ENCODE measurements around the gene EVX2. TPM values are rescaled to one million over a fixed set of nuclear protein-coding genes. Genes with fewer than 3 reads are reported as not detected.

Gene EVX2
- polyA plus RNA-seq, 1 donor from 2014 or later, result not detected

DNA sequence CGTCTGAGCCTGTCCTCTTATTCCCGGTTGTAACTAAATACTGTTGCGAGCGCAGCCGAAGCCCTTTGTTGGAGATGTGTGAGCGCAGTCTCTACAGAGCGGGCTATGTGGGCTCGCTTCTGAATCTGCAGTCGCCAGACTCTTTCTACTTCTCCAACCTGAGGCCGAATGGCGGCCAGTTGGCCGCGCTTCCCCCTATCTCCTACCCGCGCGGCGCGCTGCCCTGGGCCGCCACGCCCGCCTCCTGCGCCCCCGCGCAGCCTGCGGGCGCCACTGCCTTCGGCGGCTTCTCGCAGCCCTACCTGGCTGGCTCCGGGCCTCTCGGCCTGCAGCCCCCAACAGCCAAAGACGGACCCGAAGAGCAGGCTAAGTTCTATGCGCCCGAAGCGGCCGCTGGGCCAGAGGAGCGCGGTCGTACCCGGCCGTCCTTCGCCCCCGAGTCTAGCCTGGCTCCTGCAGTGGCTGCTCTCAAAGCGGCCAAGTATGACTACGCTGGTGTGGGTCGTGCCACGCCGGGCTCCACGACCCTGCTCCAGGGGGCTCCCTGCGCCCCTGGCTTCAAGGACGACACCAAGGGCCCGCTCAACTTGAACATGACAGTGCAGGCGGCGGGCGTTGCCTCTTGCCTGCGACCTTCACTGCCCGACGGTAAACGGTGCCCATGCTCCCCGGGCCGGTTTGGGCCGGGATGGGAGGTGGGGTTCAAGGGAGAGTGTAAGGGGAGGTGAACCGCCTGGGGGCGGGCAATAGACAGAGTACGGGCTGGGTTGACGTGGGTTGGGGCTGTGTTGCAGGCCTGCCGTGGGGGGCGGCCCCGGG lies 16.2 kb upstream of the EVX2 start, which contains the start of gene HOXD12:
Gene HOXD12 (plus strand): TSS at position 68 of the 819 bp plus-strand sequence. CDS start 7 bp downstream, at position 75.
- peaks cover 100% of the 10 kb centered on the region for H3K27me3 ChIP-seq (ENCODE audit: insufficient read depth, low read depth, low read length)
- peaks cover 7% of the 10 kb centered on the region for H3K9me3 ChIP-seq (ENCODE audit: low read length)
- no peaks in the 10 kb centered on the region for H3K9me2 ChIP-seq (ENCODE audit: insufficient read depth, low read length)
- TF ChIP-seq SMC3 (conservative IDR thresholded peaks at IDR 0.05; ENCODE audit: poor library complexity) (no peak), EZH2 (IDR thresholded peaks at IDR 0.05; ENCODE audit: borderline replicate concordance, insufficient read depth, low read length, poor library complexity, severe bottlenecking) (peak; percentile 67), POLR2AphosphoS5 (IDR thresholded peaks at IDR 0.05) (no peak)
- TF ChIP-seq, protein P1, sequence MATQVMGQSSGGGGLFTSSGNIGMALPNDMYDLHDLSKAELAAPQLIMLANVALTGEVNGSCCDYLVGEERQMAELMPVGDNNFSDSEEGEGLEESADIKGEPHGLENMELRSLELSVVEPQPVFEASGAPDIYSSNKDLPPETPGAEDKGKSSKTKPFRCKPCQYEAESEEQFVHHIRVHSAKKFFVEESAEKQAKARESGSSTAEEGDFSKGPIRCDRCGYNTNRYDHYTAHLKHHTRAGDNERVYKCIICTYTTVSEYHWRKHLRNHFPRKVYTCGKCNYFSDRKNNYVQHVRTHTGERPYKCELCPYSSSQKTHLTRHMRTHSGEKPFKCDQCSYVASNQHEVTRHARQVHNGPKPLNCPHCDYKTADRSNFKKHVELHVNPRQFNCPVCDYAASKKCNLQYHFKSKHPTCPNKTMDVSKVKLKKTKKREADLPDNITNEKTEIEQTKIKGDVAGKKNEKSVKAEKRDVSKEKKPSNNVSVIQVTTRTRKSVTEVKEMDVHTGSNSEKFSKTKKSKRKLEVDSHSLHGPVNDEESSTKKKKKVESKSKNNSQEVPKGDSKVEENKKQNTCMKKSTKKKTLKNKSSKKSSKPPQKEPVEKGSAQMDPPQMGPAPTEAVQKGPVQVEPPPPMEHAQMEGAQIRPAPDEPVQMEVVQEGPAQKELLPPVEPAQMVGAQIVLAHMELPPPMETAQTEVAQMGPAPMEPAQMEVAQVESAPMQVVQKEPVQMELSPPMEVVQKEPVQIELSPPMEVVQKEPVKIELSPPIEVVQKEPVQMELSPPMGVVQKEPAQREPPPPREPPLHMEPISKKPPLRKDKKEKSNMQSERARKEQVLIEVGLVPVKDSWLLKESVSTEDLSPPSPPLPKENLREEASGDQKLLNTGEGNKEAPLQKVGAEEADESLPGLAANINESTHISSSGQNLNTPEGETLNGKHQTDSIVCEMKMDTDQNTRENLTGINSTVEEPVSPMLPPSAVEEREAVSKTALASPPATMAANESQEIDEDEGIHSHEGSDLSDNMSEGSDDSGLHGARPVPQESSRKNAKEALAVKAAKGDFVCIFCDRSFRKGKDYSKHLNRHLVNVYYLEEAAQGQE (IDR thresholded peaks at IDR 0.05; ENCODE audit: borderline replicate concordance), result no peak
- no peaks in the 10 kb centered on the region for H3K36me3 ChIP-seq (ENCODE audit: insufficient read depth, low read length)
- no peaks in the 10 kb centered on the region for H3F3A ChIP-seq (ENCODE audit: insufficient read depth, low read length, poor library complexity, severe bottlenecking)
- H3K79me2 ChIP-seq (replicated peaks; ENCODE audit: insufficient read depth, low read length), result no peaks in the 10 kb centered on the region
- H2AFZ ChIP-seq (ENCODE audit: low read depth, low read length), result no peak within 1 kb of the TSS
- H3K4me3 ChIP-seq (ENCODE audit: low read length), result no peak within 1 kb of the TSS
- H3K27ac ChIP-seq (ENCODE audit: low read length), result no peak within 1 kb of the TSS
- H4K20me1 ChIP-seq (ENCODE audit: insufficient read depth), result no peaks in the 10 kb centered on the region
- H3K9ac ChIP-seq (ENCODE audit: low read length), result no peak within 1 kb of the TSS
- H3K4me2 ChIP-seq (ENCODE audit: low read length), result no peak within 1 kb of the TSS

DNA sequence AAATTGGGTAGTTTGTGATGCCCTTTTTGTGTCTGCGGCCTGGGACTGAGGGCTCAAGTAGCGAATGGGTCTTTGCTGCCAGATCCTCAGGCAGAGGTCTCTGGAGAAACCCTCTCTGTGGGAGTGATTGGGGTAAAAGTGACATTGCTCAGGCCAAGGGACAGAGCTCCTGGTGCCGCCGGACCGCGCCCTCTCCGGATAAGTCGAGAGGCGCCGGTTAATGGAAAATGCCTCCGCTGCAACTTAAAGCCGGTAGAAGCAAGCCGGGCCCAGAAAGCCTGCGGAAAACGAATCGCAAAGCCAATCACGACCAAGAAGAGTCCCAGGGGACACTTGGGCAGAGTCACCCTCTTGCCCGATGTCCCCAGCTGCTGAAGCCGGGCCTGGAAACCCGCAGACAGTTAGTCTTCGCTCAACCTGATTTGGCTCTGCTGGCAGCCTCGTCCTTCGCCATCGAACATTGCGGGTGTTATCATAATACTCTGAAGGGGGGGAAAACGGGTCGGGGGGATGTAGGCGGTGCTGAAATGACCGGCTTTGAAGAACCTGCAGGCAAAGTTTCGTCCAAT lies 15.5 kb upstream of the EVX2 start:
- TF ChIP-seq, protein P2, sequence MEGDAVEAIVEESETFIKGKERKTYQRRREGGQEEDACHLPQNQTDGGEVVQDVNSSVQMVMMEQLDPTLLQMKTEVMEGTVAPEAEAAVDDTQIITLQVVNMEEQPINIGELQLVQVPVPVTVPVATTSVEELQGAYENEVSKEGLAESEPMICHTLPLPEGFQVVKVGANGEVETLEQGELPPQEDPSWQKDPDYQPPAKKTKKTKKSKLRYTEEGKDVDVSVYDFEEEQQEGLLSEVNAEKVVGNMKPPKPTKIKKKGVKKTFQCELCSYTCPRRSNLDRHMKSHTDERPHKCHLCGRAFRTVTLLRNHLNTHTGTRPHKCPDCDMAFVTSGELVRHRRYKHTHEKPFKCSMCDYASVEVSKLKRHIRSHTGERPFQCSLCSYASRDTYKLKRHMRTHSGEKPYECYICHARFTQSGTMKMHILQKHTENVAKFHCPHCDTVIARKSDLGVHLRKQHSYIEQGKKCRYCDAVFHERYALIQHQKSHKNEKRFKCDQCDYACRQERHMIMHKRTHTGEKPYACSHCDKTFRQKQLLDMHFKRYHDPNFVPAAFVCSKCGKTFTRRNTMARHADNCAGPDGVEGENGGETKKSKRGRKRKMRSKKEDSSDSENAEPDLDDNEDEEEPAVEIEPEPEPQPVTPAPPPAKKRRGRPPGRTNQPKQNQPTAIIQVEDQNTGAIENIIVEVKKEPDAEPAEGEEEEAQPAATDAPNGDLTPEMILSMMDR (IDR thresholded peaks at IDR 0.05; ENCODE audit: poor library complexity, severe bottlenecking), result no peak
- TF ChIP-seq EZH2 (IDR thresholded peaks at IDR 0.05; ENCODE audit: borderline replicate concordance, insufficient read depth, low read length, poor library complexity, severe bottlenecking), result peak; percentile 24
- H3K79me2 ChIP-seq (replicated peaks; ENCODE audit: insufficient read depth, low read length), result no peaks in the 10 kb centered on the region
- no peaks in the 10 kb centered on the region for H3K9me2 ChIP-seq (ENCODE audit: insufficient read depth, low read length)
- H3K4me3 ChIP-seq (ENCODE audit: low read length), result no peak overlapping the region
- peaks cover 7% of the 10 kb centered on the region for H3K9me3 ChIP-seq (ENCODE audit: low read length)
- no peaks in the 10 kb centered on the region for H4K20me1 ChIP-seq (ENCODE audit: insufficient read depth)
- no peak overlapping the region for H3K9ac ChIP-seq (ENCODE audit: low read length)
- no peak overlapping the region for H3K4me2 ChIP-seq (ENCODE audit: low read length)
- no peak overlapping the region for H3K27ac ChIP-seq (ENCODE audit: low read length)
- H3F3A ChIP-seq (ENCODE audit: insufficient read depth, low read length, poor library complexity, severe bottlenecking), result no peaks in the 10 kb centered on the region
- H2AFZ ChIP-seq (ENCODE audit: low read depth, low read length), result no peak overlapping the region
- H3K36me3 ChIP-seq (ENCODE audit: insufficient read depth, low read length), result no peaks in the 10 kb centered on the region
- H3K27me3 ChIP-seq (ENCODE audit: insufficient read depth, low read depth, low read length), result peaks cover 100% of the 10 kb centered on the region
